Measurements from ENCODE around the gene ACTR2.

DNA sequence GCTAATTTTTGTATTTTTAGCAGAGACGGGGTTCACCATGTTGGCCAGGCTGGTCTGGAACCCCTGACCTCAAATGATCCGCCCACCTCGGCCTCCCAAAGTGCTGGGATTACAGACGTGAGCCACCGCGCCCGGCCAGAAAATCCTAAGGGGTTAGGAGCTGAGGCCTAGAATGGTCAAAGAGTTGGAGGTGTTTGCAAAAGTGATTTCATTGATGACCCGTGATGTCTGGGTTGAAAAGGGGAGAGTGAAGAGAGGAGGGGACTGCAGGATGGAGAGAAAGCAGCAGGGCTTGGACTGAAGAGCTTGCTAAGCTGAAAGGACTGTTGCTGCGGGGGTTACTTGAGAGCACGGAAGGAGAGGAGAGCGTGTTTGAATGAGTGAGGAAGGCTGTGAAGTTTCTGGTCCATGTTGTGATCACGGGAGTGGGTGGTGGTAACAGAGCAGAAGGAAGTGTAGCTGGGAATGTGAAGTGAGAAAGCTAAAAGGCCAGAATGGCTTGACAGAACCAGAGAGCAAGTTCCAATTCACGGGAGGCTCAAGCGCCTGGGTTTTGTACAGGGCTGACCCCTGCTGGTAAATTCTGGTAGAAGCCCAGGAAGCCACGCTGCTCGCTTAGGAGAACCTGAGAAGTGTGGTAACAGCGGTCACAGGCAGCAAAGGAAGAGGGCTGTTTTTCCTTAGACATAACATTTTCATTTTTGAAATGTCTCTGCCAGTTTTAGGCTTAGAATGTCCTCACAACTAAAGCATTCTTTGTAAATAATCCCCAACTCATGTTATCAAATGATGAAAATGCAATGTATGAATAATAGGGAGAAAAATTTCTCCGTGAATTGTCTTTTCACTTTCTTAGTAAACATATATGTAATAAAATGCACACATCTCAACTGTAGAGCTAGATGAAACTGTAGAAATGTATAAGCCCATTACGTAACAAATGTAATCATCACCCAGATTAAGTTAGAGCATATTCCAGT is 40.5 kb upstream of the ACTR2 start:
- TF ChIP-seq, protein P1, sequence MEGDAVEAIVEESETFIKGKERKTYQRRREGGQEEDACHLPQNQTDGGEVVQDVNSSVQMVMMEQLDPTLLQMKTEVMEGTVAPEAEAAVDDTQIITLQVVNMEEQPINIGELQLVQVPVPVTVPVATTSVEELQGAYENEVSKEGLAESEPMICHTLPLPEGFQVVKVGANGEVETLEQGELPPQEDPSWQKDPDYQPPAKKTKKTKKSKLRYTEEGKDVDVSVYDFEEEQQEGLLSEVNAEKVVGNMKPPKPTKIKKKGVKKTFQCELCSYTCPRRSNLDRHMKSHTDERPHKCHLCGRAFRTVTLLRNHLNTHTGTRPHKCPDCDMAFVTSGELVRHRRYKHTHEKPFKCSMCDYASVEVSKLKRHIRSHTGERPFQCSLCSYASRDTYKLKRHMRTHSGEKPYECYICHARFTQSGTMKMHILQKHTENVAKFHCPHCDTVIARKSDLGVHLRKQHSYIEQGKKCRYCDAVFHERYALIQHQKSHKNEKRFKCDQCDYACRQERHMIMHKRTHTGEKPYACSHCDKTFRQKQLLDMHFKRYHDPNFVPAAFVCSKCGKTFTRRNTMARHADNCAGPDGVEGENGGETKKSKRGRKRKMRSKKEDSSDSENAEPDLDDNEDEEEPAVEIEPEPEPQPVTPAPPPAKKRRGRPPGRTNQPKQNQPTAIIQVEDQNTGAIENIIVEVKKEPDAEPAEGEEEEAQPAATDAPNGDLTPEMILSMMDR (IDR thresholded peaks at IDR 0.05; ENCODE audit: insufficient read depth, low read length, poor library complexity, severe bottlenecking): peak; percentile 51
- TF ChIP-seq EZH2phosphoT487 (conservative IDR thresholded peaks at IDR 0.05; ENCODE audit: low read length): no peak

Data from SU-DHL-6 (cell line).